Measurements from ENCODE around the gene UNC5CL.
A peak's percentile ranks its signal among the peaks of the same experiment; 100 is the strongest.

UNC5CL gene

GRCh38 chr6:41000248-41000647 is 38.8 kb downstream of the UNC5CL start:
- DNase-seq: no peak

DNA sequence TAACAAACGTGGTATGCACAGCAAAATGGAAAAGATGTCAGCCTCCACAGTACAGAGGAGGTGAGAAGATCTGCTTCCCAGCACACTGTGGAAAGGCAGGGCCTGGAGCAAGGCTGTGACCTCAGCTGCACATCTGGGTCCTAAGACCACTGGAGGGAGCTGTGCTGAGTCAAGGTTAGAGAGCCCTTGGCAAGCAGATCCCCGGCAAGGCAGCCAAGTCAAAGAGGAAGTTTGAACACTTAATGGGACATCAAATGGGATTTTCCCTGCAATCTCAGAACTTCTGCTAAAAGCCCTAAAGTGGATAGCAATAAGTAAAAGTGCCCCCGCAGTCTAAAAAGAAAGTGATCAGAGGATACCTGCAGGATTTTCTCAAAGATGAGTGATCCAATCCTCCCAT is 39.5 kb downstream of the UNC5CL start:
- DNase-seq: peak; percentile 88

- DNase-seq: no peak
Measured at GRCh38 chr6:40998661-40999060, 40.4 kb downstream of the UNC5CL start.

DNA sequence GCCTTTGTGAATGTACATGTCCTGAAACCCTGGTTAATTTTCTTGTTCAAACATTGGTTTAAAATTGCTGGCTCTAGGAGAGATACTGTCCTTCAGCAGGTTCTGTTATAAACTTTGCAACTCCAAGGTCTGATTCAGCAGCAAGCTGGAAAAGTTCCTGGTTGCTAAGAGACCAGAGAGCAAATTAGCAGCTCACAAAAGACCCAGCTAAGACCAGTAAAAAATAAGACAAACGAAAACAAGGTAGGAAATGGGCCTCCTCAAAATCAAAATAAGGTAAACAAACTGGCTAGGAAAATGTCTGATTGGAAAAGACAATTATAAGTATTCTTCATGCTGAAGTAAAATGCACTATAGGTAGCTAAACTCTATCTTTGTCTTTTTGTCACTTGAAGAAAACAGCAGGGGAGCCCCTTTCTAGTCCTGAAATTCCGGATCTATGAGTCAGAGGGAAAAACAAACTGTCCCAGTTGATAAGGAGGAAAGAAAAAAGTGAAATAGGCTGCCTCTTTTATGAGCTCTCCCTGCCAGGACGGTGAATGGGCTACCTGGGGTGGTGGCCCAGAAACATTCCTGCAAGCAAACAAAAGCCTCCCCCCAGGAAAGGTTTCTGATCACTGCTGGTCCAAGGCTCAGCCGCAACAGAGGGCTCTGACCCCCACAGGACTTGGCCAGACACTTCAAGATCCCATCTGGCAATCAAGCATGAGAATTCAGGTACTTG is 41.6 kb downstream of the UNC5CL start:
- no peak for DNase-seq

DNA sequence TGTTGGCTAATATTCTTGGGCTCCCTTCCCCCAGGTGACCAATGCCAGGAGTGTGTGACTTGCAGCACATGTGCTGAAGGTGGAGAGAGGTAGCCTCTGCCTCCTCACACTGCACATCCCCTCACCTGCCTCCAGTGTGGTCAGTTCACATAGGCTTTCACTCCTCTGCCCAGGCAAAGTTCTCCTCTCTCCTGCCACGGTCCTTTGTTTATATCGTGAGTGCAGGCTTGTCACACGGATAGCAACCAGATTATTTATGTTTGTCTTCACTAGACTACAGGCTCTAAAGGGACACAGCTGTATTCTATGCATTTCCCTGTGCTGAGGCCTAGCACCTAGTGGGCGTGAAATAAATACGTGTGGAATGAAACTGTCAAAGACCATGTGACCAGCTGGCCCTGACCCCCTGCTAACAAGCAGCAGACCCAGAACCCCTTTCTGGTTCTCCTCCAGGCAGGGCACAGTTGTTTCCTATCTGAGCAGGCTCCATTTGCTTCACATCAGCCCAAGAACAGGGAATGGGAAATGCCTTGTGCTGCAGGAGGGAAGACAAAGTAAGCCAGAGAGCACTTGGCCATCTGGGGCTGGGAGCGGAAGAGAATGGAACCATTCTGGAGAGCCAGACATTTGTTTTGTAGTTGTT is 42.3 kb downstream of the UNC5CL start:
- DNase-seq: no peak

DNA sequence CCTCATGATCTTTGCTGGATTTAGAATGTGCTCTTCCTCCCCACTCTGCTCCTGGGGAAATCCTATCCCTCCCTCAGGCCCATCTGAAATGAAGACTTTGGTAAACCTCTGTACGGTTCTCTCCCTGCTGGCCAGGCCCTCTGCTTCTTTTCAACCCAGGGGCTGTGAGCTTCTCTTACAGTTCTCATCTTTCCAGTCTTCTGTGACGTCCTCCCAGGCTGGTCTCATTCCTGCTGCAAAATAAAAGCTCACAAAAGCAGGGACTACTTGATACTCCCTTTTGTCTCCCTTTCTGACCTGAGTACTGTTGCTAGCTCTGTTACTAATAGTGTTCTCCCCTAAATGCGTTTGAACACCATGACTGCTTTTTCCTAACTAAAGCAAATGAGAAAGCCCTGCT is 46.3 kb downstream of the UNC5CL start:
- no peak for DNase-seq

GRCh38 chr6:40990301-40990700 is 48.7 kb downstream of the UNC5CL start:
- DNase-seq: no peak

DNA sequence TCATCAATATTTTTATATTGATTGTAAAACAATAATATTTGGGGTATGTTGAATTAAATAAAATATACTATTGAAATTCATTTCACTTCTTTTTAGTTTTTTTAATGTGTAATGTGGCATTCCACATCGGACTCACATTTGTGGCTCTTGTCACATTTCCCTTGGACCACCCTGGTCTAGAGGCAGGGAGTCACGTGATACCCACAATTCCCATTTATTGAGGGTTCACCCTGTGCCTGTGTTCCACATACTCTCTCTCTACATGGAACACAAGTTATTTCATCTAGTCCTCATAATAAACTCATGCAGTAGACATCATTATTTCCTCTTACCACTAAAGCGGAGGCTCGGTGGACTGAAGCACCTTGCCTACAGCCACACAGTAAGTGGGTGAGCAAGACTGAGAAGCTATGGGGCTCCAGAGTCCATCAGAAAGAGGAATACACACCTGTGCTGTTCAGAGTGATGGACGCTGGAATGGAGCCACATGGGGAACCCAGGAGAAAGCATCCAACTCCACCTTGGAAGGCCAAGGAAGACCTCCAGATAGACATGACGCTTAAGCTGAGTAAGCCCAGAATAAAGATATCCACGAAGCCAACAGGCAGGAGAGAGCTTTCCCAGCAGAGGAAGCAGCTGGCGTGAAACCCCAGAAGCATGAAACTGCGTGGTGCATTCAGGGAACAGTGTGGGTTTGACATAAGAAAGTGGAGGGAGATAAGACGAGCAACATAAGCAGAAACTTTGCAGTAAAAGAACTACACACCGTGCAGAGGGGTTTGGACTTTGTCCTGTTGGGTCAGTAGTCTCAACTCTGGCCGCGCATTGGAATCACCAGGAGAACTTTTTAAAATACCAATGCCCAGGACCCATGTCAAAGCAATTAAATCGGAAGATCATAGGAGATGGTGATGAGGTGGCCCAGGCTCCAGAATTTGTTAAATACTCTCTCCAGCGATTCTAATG is 49.5 kb downstream of the UNC5CL start:
- no peak for DNase-seq

DNA sequence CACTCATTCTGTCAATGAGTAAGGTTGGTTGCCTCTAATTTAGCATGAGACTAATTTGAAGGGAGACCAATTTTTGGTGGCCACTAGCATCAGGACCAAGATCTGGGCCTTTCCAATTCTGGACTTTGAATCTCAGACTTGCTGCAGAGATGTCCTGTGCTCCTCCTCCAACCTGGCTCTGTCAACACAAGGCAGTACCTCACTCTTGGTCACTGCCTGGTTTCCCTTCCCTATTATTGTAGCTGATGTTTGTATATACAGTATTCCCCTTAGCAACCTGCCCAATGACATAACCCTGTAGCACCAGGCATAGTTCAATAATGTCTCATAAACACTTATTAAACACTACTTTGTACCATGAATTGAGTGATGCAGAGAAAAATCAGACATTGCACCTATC is 50.4 kb downstream of the UNC5CL start:
- DNase-seq: peak; percentile 10

DNA sequence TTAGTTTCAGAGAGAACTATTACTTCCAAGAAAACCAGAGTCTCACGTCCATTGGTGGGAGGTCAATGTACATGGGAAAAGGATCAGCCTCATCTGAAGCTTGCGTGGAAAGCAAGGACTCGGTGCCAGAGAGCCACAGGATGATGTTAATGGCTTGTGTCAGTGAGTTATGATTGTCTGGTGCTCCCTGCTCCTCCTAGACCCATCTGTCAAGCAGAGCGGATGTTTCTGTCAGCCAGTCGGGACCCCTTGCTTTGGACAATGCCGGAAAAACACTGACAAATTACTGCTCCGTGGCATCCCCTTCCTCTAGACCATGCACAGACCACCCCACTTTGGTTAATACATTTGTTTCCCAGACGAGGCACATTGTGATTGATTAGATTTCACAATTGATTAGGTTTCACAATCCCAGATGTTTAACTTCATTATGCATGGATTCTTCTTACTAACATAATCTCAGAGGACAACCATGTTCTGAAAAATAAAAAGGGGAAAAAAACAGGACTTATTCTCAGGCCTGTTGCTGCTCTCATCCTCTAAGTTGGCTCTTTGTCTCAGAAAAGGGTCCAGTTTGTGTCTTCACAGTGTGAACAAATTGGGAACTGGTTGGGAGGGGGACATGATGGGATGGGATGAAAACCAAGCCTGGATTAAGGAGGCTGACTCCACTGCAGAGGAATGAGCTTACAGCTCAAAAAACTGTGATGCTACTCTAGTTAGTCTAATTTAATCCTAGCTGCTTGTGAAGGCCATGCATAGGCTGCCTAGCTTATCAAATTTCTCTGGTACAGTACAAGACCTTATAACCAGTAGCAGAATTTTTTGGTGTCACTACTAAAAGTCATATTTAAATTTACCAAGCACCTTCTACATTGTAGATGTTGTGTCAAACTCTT is 51.9 kb downstream of the UNC5CL start:
- no peak for DNase-seq

DNA sequence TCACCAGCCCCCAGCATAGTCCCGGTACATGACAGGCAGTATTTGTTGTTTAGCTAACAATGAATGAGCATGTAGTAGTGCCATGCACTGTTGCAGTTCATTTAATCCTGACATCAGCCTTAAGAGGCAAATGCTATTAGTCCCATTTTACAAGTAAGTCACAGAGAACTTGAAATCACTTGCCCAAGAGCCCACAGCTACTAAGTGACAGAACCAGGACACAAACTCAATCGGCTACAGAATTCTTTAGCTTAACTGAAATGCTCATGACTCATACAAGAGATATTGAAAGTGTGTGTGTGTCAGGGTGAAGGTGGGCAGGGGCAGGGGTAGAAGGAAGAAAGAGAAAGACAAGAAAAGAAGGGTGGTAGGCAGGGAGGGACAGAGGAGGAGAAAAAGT is 52.7 kb downstream of the UNC5CL start:
- no peak for DNase-seq

GRCh38 chr6:40983752-40984151 is 55.3 kb downstream of the UNC5CL start:
- DNase-seq: no peak

DNA sequence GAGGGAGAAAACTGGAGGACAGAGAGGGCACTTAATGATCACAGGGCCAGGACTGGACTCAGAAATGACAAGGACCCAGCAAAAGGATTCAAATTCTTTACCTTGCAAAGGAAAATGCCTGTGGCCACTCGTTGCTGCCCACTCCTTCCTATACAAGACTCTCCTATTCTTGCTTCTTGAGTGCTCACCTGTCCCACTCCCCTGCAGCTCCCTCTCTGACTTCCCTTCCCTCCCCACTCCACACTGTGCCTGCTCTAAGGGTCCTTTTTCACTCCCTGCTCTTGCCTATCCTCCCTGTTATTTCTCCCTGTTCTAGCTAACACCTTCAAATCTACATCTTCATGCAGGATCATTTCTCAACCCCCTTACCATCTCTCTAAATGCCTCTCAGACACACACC is 56.1 kb downstream of the UNC5CL start:
- DNase-seq: no peak

DNA sequence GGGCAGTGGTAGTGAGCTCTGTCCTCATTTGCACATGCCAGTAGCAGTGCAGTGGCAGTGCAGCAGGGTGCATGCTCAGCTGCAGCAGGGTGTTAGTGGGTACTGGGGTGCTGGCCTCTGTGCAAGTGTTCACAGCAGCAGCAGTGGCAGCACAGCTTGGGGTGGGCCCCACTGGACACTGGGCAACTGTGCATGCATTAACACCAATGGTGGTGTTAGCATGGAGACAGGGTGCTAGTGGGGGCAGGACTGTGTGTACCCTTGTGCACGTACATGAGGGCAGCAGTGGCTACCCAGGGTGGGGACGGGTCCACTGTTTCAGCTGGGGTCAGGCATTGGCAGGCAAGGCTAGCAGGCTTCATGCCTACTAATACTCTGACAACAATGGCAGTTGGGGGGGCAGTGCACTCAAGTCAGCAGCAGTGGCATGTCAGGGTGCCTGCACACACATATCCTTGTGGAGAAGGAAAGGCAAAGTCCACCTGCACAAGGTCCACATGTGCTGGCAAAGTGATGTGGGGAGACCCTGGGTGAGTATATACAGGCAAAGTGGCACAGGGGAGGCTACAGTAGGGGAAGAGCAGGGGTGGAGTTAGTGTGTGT is 60.2 kb downstream of the UNC5CL start:
- DNase-seq: no peak

- DNase-seq: no peak
Measured at GRCh38 chr6:40977695-40978094, 61.3 kb downstream of the UNC5CL start.

- no peak for DNase-seq
Measured at GRCh38 chr6:40977085-40977484, 61.9 kb downstream of the UNC5CL start.
